ENCODE data around the gene TP53I11. TPM values are rescaled to one million over a fixed set of nuclear protein-coding genes. Genes with fewer than 3 reads are reported as not detected.

Gene TP53I11
- total RNA-seq, 1 donor from 2014 or later: 101 TPM

Other genes with a start within 250 kb of the TP53I11 start
- 45.5 TPM for gene TSPAN18, start 223.9 kb downstream of the TP53I11 start, total RNA-seq
- gene PRDM11, start 195.8 kb upstream of the TP53I11 start, total RNA-seq: 21.6 TPM